Smooth muscle cell (in vitro differentiated cells): ENCODE results near the gene PCDHAC2. TPM values are rescaled to one million over a fixed set of nuclear protein-coding genes. Genes with fewer than 3 reads are reported as not detected.

Source experiments
- DNase-seq: peaks from one replicate; lab custom pipeline; 2025; ENCODE audit not compliant: unreplicated experiment; lab: John Stamatoyannopoulos, UW
- H2AFZ ChIP-seq: fragments of 200-600 bp; sonication (generic); 2 replicates; pipeline ENCODE4 v1.6.0; 2016; ENCODE audit warnings: antibody characterized with exemption, low read depth, mild to moderate bottlenecking
- H3F3A ChIP-seq: fragments of 200-600 bp; sonication (generic); 2 replicates; pipeline ENCODE4 v1.6.0; 2017; ENCODE audit warnings: antibody characterized with exemption, low read depth
- H3K27ac ChIP-seq: fragments of 200-600 bp; sonication (generic); 2 replicates; pipeline ENCODE4 v1.5.1; 2016; ENCODE audit warnings: low read depth, mild to moderate bottlenecking
- H3K27me3 ChIP-seq: fragments of 200-600 bp; sonication (generic); 2 replicates; pipeline ENCODE4 v1.6.1; 2016; ENCODE audit warnings: low read depth, mild to moderate bottlenecking
- H3K36me3 ChIP-seq: fragments of 200-600 bp; sonication (generic); 2 replicates; pipeline ENCODE4 v1.5.1; 2016; ENCODE audit warnings: low read depth
- H3K4me1 ChIP-seq: fragments of 200-600 bp; sonication (generic); 2 replicates; pipeline ENCODE4 v1.5.1; 2016; ENCODE audit warnings: low read depth
- H3K4me2 ChIP-seq: fragments of 200-600 bp; sonication (generic); 2 replicates; pipeline ENCODE4 v1.6.0; 2016; ENCODE audit warnings: mild to moderate bottlenecking
- H3K4me3 ChIP-seq: fragments of 200-600 bp; sonication (generic); 2 replicates; pipeline ENCODE4 v1.5.1; 2016; ENCODE audit warnings: mild to moderate bottlenecking
- H3K79me2 ChIP-seq: fragments of 200-600 bp; sonication (generic); 2 replicates; pipeline ENCODE4 v1.6.0; 2016; ENCODE audit warnings: low read depth, mild to moderate bottlenecking
- H3K9ac ChIP-seq: fragments of 200-600 bp; sonication (generic); 2 replicates; pipeline ENCODE4 v1.6.0; 2016; ENCODE audit warnings: low read depth
- H3K9me3 ChIP-seq: fragments of 200-600 bp; sonication (generic); replicated peaks from 2 replicates; pipeline ENCODE4 v1.5.1; 2016; ENCODE audit warnings: low read depth
- H4K20me1 ChIP-seq: fragments of 200-600 bp; sonication (generic); 2 replicates; pipeline ENCODE4 v1.6.0; 2016; ENCODE audit warnings: low read depth
- CTCF ChIP-seq: fragments of 200-600 bp; sonication (generic); IDR thresholded peaks from 2 replicates; pipeline ENCODE4 v1.5.1; 2017; ENCODE audit warnings: borderline replicate concordance, mild to moderate bottlenecking, antibody characterized with exemption; ENCODE audit not compliant: insufficient read depth, poor library complexity, severe bottlenecking
- WGBS: methylation state at CpG from one replicate; pipeline ENCODE4 v1.1.7; 2016; ENCODE audit warnings: low lambda C conversion rate; 5-methylcytosine and 5-hydroxymethylcytosine counted together
- polyA plus RNA-seq: library from polyadenylated mRNA; unstranded; fragments of >200 nt; fragmentation: Nextera tagmentation; extraction: Ambion mirVana; gene quantifications from 2 replicates; pipeline ENCODE4 v1.2.1, GENCODE V29; 2016
- total RNA-seq: library from RNA; depleted of rRNA; stranded (reverse); fragments of >200 nt; gene quantifications from 2 replicates; pipeline ENCODE4 v1.2.3, GENCODE V29; 2014

Gene PCDHAC2
- total and polyA plus RNA-seq, 2 experiments from 2014 or later, result 4.7 to 5.2 TPM

GRCh38 chr5:140989254-140990020 is 23.2 kb downstream of the PCDHAC2 start:
- H3K36me3 ChIP-seq, result no peaks in the 10 kb centered on the region
- H3K4me2 ChIP-seq, result peak overlapping the region; percentile 64
- H4K20me1 ChIP-seq, result no peaks in the 10 kb centered on the region
- H2AFZ ChIP-seq, result no peak overlapping the region
- no peak for TF ChIP-seq CTCF
- no peaks in the 10 kb centered on the region for H3K79me2 ChIP-seq
- H3F3A ChIP-seq, result peaks cover 7% of the 10 kb centered on the region
- H3K27ac ChIP-seq, result peak overlapping the region; percentile 93
- 43% methylated on average over 7 of the region's 7 CpGs for WGBS
- H3K9ac ChIP-seq, result peak overlapping the region; percentile 42
- no peaks in the 10 kb centered on the region for H3K9me3 ChIP-seq
- H3K4me3 ChIP-seq, result no peak overlapping the region
- DNase-seq, result no peak
- no peaks in the 10 kb centered on the region for H3K27me3 ChIP-seq
- peaks cover 48% of the 10 kb centered on the region for H3K4me1 ChIP-seq

DNA sequence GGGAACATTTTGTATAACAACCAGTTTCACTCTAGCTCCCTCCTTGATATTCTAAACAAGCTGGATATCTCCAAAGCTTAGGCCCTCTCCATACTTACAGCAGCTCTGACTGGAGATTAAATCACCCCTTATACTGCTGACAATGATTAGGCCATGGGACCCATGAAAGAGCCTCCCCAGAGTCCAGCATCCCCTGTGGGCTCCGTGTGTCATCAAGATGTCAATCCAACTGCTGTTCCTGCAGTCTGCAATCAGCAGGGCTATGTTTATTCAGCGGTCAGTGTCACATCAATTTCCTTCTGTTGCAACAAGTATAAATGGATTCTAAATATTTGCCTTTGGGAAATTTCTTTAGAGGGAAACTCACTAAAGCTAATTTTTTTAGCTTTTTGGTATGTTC is 26.6 kb downstream of the PCDHAC2 start:
- no peaks in the 10 kb centered on the region for H3K27me3 ChIP-seq
- no peaks in the 10 kb centered on the region for H3F3A ChIP-seq
- 79% methylated on average over 2 of the region's 2 CpGs for WGBS
- DNase-seq, result no peak
- no peak overlapping the region for H2AFZ ChIP-seq
- H3K27ac ChIP-seq, result no peak overlapping the region
- no peak for TF ChIP-seq CTCF
- no peaks in the 10 kb centered on the region for H3K79me2 ChIP-seq
- H3K4me2 ChIP-seq, result no peak overlapping the region
- no peak overlapping the region for H3K4me3 ChIP-seq
- peaks cover 25% of the 10 kb centered on the region for H3K4me1 ChIP-seq
- no peaks in the 10 kb centered on the region for H3K36me3 ChIP-seq
- no peaks in the 10 kb centered on the region for H3K9me3 ChIP-seq
- H3K9ac ChIP-seq, result no peak overlapping the region
- H4K20me1 ChIP-seq, result no peaks in the 10 kb centered on the region

DNA sequence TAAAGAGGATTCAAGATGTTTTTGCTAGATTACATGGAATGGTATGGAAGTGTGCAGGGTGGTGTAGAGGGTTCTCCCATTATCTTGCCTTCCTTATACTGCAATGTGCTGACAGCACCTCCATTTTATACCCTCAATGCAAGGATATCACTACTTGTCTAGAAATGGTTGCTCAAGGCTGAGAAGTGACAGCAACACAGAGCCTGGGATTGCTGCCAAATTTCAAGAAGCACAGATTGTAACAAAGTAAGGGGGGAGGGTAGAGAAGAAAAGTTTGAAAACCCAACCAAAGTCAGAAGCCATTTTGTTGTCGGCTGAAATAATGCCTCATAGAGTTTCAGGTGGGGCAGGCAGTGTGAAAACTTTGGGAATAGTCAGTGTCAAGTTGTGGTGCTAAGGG is 29.8 kb downstream of the PCDHAC2 start:
- Histone ChIP-seq H4K20me1 (no peaks in the 10 kb centered on the region), H3K4me1 (peaks cover 5% of the 10 kb centered on the region), H3K27me3 (no peaks in the 10 kb centered on the region), H3K36me3 (no peaks in the 10 kb centered on the region), H3K9me3 (no peaks in the 10 kb centered on the region), H3K9ac (no peak overlapping the region), H3K27ac (no peak overlapping the region), H3K79me2 (peaks cover 4% of the 10 kb centered on the region), H3K4me3 (no peak overlapping the region), H3K4me2 (no peak overlapping the region), H3F3A (peaks cover 2% of the 10 kb centered on the region), H2AFZ (no peak overlapping the region)
- DNase-seq, result no peak
- no peak for TF ChIP-seq CTCF
- 94% methylated on average over 1 of the region's 1 CpG for WGBS

DNA sequence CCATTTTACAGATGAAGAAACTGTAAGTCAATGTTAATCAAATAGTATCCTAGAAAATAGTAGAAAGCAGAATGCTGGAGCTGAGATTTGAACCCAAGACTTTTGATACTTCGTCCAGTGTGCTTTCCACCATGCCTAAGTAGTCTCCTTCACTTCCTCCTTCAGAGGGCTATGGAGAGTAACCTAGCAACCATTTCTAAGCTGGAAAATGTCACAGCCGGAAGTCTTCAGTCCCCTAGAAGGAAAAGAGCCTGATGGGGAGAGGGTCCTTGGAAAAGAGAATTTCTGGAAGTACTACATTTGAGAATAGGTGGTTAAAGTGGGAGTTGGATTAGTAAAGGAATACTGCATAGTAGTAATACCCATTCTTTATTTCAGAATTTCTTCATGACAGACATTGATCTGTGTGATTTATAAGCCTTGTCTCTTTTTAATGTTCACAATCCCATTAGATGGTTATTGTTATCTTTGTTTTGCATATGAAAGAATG is 32.7 kb downstream of the PCDHAC2 start:
- H3K4me2 ChIP-seq, result no peak overlapping the region
- DNase-seq, result no peak
- H3K27ac ChIP-seq, result no peak overlapping the region
- H3K4me3 ChIP-seq, result no peak overlapping the region
- peaks cover under 1% of the 10 kb centered on the region for H4K20me1 ChIP-seq
- H3K4me1 ChIP-seq, result peaks cover 33% of the 10 kb centered on the region
- H2AFZ ChIP-seq, result no peak overlapping the region
- WGBS, result 92% methylated on average over 2 of the region's 2 CpGs
- no peaks in the 10 kb centered on the region for H3K27me3 ChIP-seq
- H3K79me2 ChIP-seq, result peaks cover 4% of the 10 kb centered on the region
- no peak overlapping the region for H3K9ac ChIP-seq
- no peaks in the 10 kb centered on the region for H3K9me3 ChIP-seq
- no peak for TF ChIP-seq CTCF
- H3F3A ChIP-seq, result peaks cover 23% of the 10 kb centered on the region
- no peaks in the 10 kb centered on the region for H3K36me3 ChIP-seq
